ENCODE measurements around the gene MATCAP1.

DNA sequence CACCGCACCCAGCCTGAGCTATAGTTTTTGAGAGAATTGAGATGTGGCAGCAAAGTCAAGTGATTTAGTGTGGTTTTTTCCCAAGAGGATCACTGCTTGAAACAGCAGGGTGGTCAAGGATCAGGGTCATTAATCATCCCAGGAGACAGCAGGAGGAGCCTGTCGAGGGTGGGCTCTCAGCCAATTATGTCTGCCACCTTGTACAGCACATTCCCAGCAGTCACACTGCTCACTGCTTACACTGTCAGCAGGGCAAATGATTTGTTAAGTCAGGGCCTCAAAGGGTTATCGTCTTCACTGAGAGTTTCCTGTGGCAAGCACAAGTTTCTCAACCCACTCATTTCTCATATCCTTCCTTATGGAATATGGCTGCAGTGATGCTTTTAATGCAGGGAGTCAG lies 46.2 kb downstream of the MATCAP1 start:
- TF ChIP-seq CTCF (IDR thresholded peaks at IDR 0.05 in 2 of 3, conservative IDR thresholded peaks at IDR 0.05 in 1 of 3; ENCODE audit: control insufficient read depth in 2 of 3, extremely low read depth in 1 of 3, insufficient read depth in 1 of 3, low read depth in 3 of 3, low read length in 3 of 3) (no peak), CBFB (IDR thresholded peaks at IDR 0.05; ENCODE audit: low read depth) (no peak)
